Nephron progenitor cell (in vitro differentiated cells): ENCODE results near the gene CCR4.
"Not testable (repeated sequence)": the region's sequence is repeated elsewhere in the genome, so short reads cannot be mapped to it uniquely, and the experiment has no call there.

Experiments used
- DNase-seq: peaks from one replicate; pipeline ENCODE4 v3.0.0; 2021
- H3K27ac Mint-ChIP-seq: 2 replicates; pipeline ENCODE4 v1.8.0; 2021; ENCODE audit warnings: mild to moderate bottlenecking, moderate library complexity, mixed read lengths
- H3K27me3 Mint-ChIP-seq: 2 replicates; pipeline ENCODE4 v1.8.0; 2021; ENCODE audit warnings: mild to moderate bottlenecking, low read depth, mixed read lengths; ENCODE audit not compliant: poor library complexity
- H3K36me3 Mint-ChIP-seq: 2 replicates; pipeline ENCODE4 v1.8.0; 2021; ENCODE audit warnings: low read depth, mixed read lengths
- H3K4me1 Mint-ChIP-seq: 2 replicates; pipeline ENCODE4 v1.8.0; 2021; ENCODE audit warnings: mixed read lengths
- H3K4me3 Mint-ChIP-seq: 2 replicates; pipeline ENCODE4 v1.8.0; 2021; ENCODE audit warnings: mild to moderate bottlenecking, moderate library complexity, mixed read lengths
- H3K9me3 Mint-ChIP-seq: 2 replicates; pipeline ENCODE4 v1.8.0; 2021; ENCODE audit warnings: mild to moderate bottlenecking, moderate library complexity, mixed read lengths
- TF ChIP-seq, protein P1 (sequence below): fragments of 200-600 bp; sonication (generic); IDR thresholded peaks from 2 replicates; pipeline ENCODE4 v1.5.0; 2021; ENCODE audit warnings: antibody characterized with exemption

Gene CCR4

DNA sequence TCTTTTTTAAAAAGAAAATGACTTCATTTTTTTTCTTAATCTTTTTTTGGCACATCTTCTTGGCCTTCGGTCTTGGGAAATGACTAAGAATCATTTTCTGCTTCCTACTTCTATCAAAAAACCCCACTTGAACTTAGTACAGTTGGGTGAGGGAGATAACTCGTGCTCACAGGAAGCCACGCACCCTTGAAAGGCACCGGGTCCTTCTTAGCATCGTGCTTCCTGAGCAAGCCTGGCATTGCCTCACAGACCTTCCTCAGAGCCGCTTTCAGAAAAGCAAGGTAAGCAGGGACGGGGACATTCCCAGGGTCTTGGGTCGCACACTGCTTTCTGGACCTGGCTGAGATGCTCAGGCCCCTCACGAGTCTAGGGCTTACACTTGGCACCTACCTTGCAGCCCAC lies at the start of gene CCR4:
Gene CCR4, plus strand, starts transcription at position 235 of the 402 bp plus-strand sequence. CDS start 1,779 bp downstream, outside the sequence.
- H3K4me1 Mint-ChIP-seq, result no peaks in the 10 kb centered on the region
- no peak for DNase-seq

DNA sequence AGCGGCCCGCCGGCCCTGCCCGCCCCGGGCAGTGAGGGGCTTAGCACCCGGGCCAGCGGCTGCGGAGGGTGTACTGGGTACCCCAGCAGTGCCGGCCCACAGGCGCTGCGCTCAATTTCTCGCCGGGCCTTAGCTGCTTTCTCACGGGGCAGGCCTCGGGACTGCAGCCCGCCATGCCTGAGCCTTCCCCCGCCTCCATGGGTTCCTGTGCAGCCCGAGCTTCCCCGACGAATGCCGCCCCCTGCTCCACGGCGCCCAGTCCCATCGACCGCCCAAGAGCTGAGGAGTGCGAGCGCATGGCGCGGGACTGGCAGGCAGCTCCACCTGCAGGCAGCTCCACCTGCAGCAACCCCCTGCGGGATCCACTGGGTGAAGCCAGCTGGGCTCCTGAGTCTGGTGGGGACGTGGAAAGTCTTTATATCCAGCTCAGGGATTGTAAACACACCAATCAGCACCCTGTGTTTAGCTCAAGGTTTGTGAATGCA lies 48.5 kb upstream of the CCR4 start:
- DNase-seq, result peak; percentile 29
- peaks cover 61% of the 10 kb centered on the region for H3K36me3 Mint-ChIP-seq
- not testable (repeated sequence) for H3K27me3 Mint-ChIP-seq, H3K4me1 Mint-ChIP-seq, H3K27ac Mint-ChIP-seq
- peaks cover 24% of the 10 kb centered on the region for H3K9me3 Mint-ChIP-seq
- peak overlapping the region; percentile 34 for H3K4me3 Mint-ChIP-seq

More for the DNA sequence above, at the start of gene CCR4:
- H3K4me3 Mint-ChIP-seq, result no peak within 1 kb of the TSS
- peaks cover 16% of the 10 kb centered on the region for H3K27me3 Mint-ChIP-seq
- no peaks in the 10 kb centered on the region for H3K36me3 Mint-ChIP-seq
- H3K9me3 Mint-ChIP-seq, result no peaks in the 10 kb centered on the region
- TF ChIP-seq, protein P1, sequence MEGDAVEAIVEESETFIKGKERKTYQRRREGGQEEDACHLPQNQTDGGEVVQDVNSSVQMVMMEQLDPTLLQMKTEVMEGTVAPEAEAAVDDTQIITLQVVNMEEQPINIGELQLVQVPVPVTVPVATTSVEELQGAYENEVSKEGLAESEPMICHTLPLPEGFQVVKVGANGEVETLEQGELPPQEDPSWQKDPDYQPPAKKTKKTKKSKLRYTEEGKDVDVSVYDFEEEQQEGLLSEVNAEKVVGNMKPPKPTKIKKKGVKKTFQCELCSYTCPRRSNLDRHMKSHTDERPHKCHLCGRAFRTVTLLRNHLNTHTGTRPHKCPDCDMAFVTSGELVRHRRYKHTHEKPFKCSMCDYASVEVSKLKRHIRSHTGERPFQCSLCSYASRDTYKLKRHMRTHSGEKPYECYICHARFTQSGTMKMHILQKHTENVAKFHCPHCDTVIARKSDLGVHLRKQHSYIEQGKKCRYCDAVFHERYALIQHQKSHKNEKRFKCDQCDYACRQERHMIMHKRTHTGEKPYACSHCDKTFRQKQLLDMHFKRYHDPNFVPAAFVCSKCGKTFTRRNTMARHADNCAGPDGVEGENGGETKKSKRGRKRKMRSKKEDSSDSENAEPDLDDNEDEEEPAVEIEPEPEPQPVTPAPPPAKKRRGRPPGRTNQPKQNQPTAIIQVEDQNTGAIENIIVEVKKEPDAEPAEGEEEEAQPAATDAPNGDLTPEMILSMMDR, result no peak
- no peak within 1 kb of the TSS for H3K27ac Mint-ChIP-seq

DNA sequence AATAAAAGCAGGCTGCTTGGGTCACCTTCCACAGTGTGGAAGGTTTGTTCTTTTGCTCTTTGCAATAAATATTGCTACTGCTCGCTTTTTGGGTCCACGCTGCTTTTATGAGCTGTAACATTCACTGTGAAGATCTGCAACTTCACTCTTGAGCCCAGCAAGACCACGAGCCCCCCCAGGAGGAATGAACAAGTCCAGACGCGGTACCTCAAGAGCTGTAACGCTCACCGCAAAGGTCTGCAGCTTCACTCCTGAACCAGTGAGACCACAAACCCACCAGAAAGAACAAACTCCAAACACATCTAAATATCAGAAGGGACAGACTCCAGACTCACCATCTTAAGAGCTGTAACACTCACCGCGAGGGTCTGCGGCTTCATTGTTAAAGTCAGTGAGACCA lies 47.5 kb upstream of the CCR4 start:
- Mint-ChIP-seq H3K27me3 (peaks cover 5% of the 10 kb centered on the region), H3K27ac (no peak overlapping the region), H3K4me1 (no peaks in the 10 kb centered on the region), H3K9me3 (peaks cover 24% of the 10 kb centered on the region), H3K4me3 (no peak overlapping the region), H3K36me3 (peaks cover 50% of the 10 kb centered on the region)
- TF ChIP-seq, protein P1, result no peak
- DNase-seq, result no peak

DNA sequence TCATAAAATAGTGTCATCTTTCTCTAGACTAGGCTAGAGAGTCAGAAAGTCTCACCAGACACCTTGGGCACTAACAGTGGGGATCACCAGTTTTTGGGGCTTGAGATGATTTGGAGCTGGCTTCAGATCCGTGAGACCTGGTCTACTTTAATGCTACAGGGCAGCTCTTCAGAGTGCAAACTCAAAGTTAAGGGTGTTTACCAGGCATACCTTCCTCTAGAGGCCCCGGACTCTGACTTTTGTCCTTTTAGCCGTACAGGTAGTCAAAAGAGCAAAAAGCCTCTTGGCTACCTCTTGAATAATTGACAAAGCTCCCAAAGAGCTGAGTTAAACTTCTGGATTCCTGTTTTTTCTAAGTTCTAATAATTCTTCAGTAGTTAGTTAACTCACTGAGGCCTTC lies 41.4 kb upstream of the CCR4 start:
- no peak overlapping the region for H3K4me3 Mint-ChIP-seq
- peaks cover 3% of the 10 kb centered on the region for H3K27me3 Mint-ChIP-seq
- no peak for DNase-seq
- TF ChIP-seq, protein P1, result no peak
- H3K4me1 Mint-ChIP-seq, result no peaks in the 10 kb centered on the region
- H3K9me3 Mint-ChIP-seq, result peaks cover under 1% of the 10 kb centered on the region
- no peak overlapping the region for H3K27ac Mint-ChIP-seq
- peaks cover under 1% of the 10 kb centered on the region for H3K36me3 Mint-ChIP-seq

DNA sequence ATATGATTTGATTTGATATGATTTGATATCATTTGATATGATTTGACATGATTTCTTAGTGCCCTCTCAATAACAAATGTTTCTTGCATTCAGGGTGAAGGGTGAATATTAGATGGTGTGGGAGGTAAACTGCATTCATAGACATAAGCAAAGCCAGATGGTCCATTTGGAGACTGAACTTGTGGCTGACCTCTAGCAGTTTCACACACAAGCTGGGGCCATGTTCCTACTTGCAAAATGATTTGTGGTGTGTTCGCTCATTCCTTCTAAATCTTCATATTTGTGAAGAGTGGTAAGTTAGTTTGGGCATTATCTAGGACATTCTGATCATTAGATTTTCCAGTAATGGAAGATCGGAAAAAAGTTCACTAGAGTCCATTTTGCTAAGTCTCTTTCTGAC lies 40.5 kb upstream of the CCR4 start:
- H3K4me3 Mint-ChIP-seq, result no peak overlapping the region
- peaks cover 3% of the 10 kb centered on the region for H3K27me3 Mint-ChIP-seq
- no peaks in the 10 kb centered on the region for H3K4me1 Mint-ChIP-seq
- no peaks in the 10 kb centered on the region for H3K9me3 Mint-ChIP-seq
- TF ChIP-seq, protein P1, result no peak
- no peak for DNase-seq
- H3K36me3 Mint-ChIP-seq, result no peaks in the 10 kb centered on the region
- H3K27ac Mint-ChIP-seq, result no peak overlapping the region

DNA sequence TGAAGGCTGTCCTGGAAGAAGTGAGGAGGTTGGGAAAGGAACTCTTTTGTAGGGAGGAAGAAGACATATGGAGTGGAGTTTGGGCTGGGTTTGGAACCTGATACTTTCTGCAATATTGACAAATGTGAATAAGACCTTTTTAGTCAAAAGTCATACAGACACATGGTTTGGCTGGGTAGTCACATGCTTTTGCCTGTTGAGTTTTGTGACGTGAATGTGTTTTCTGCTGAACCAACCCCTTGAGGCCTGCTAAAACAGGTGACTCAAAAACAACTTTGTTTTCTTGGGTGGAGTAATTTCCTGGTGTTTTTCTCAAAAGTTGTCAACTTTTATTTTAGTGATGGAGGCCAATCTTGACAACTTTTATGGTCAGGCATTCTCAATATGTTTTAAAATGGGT lies 39.4 kb upstream of the CCR4 start:
- Mint-ChIP-seq H3K36me3 (no peaks in the 10 kb centered on the region), H3K9me3 (no peaks in the 10 kb centered on the region), H3K27ac (no peak overlapping the region), H3K27me3 (peaks cover 3% of the 10 kb centered on the region), H3K4me1 (no peaks in the 10 kb centered on the region), H3K4me3 (no peak overlapping the region)
- no peak for DNase-seq
- TF ChIP-seq, protein P1, result no peak
